ENCODE data around the gene SDCCAG8. TPM values are rescaled to one million over a fixed set of nuclear protein-coding genes. Genes with fewer than 3 reads are reported as not detected.

The SDCCAG8 gene
- total RNA-seq, 1 donor from 2014 or later: 70.4 TPM

DNA sequence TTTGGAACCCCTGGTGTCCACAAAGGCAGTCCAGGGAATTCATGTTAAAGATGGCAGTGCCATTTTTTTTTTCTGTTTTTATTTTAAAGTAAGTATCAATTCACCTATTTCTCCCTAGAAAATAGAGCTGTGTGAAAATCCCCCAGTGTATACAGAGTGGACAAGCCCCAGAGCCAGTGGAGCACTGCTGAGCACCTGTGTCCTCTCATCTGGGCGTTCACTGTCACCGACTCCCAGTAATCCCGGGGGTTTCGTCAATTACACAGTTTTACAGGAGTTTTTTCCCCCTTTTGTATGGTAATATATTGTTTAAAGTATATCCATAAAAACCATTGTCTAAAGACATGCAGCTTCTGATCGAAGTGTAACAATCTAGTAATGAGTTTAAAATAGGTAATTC lies 175.8 kb downstream of the SDCCAG8 start:
- intact Hi-C loops (cut with DNase I): no loop called here
- ATAC-seq: no peak
- DNase-seq (ENCODE audit: low spot score): no peak

DNA sequence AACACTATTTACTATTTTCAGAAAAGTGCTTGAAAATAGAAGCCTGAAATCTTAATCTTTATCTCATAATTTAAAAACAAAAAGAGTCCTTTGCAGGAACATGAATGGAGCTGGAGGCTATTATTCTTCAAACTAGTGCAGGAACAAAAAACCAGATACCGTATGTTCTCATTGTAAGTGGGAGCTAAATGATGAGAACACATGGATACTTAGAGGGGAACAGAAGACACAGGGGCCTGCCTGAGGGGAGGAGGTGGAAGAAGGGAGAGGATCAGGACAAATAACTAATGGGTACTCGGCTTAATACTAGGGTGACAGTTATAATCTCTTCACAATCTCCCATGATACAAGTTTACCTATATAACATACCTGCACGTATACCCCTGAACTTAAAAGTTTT lies 176.3 kb downstream of the SDCCAG8 start:
- no peak for ATAC-seq
- no peak for DNase-seq (ENCODE audit: low spot score)
- intact Hi-C loops (cut with DNase I): no loop called here

DNA sequence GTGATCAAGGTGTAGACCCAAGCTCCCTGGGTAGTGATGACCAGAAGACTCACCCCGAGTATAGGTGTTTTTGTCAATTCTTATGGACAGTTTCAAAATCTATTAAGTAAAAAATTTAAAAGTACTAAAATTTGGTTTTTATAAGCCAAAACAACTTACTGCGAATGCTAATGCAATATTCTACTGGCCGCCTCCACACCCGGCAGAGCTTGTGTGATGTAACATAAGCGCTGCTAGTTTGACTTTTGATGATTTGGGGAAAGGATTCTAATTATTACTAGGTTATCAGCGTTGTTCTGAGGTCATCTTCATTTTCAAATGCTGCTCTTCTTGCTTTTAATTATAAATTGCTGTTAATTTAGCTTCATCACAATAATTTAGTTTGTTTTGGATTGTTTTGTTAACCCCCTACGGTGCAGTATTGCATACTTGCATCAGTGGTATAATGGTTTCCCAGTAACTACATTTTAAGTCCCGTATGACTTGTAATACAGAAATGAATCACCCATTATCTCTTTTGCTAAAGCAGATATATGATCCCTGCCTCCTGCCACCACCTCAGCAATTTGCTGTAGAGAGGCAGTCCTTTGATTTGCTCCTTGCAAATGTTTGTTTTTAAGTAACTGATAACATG lies 178.0 kb downstream of the SDCCAG8 start:
- intact Hi-C loops (cut with DNase I): no loop called here
- no peak for ATAC-seq
- DNase-seq (ENCODE audit: low spot score): no peak

DNA sequence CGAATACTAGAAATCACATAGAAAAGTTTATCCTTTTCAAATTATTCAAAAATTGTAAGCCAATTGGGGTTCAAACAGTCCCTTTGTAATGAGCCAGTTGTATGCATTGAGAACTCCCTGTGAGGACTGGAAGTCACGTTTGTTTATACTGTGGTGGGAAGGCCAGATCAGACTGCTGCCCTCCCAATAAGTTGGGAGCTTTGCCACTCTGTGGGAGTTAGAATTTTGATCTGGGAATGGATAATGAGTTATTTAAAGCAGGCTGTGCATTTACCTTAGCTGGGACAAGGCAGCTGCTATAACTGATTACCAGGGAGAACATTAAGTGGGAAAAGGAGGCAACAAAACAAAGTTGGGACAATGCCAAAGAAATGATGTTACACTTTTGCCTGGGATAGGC lies 178.8 kb downstream of the SDCCAG8 start:
- intact Hi-C loops (cut with DNase I): no loop called here
- DNase-seq (ENCODE audit: low spot score) (no peak), ATAC-seq (no peak)

DNA sequence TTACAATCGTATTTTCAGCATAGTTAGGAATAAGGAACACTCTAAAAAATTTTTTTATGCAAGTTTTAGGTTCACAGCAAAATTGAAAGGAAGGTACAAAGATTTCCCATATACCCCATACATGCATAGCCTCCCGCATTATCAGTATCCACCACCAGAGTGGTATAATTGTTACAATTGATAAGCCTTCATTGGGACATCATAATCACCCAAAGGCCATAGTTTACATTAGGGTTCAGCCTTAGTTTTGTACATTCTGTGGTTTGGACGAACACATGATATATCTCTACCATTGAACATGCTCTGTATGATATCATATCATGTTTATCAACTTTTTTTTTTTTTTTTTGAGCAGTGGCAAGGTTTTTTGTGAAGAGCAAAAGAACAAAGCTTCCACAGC lies 180.0 kb downstream of the SDCCAG8 start:
- DNase-seq (ENCODE audit: low spot score): no peak
- intact Hi-C loops (cut with DNase I): no loop called here
- no peak for ATAC-seq

DNA sequence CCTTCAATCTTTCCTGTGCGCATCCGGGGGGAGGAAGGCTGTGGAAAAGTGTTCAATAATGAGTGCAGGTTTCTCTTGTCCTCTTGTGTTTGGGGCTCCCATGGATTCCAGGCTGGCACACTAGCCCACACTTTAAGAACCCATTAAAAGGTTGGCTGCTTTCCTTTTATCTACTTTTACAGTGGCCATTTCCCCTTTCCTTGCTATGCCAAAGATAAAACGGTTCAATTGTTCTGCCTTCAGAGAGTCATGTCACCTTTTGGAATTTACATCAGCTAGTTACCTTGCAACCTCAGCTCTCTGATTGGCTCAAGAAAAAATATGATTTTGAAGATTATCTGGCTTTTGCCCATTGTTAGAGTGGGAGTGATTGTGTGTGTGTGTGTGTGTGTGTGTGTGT lies 182.3 kb downstream of the SDCCAG8 start:
- intact Hi-C loops (cut with DNase I): no loop called here
- ATAC-seq: no peak
- DNase-seq (ENCODE audit: low spot score): no peak

DNA sequence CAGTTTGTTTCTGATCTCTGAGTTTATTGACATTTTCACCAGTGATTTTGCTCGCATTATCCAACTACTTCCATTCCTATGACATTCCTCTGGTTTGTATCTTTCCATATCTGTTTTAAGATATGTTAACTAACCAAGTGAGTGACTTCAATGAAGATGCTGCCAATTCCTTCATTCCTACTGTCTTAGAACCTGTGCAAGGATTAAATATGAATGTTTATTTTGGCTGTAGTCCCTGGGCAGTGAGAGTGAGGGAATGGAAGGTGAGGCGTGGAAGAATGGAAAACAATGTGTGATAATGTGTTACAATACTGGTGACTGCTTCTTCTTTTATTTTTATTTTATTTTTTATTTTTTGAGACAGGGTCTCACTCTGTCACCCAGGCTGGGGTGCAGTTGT lies 183.0 kb downstream of the SDCCAG8 start:
- DNase-seq (ENCODE audit: low spot score) (no peak), ATAC-seq (no peak)
- intact Hi-C loops (cut with DNase I): no loop called here

DNA sequence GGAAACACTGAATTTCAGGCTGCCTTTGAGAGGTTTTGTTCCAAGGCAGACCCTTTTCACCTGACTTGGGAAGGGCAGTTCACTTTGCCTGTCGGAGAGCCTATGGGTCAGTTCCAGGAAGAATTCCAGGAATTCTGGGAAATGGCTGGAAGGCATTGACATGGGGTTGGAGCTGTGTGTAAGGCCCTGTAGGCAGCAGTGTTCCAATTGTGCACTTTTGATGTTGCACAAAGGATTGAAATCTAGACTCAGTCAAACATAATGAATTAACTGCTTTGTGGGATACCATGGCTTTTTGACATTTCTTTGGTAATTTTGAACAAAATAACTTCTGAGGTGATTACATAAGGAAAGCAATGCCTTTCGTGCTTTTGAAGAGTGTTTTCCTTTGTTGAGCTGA lies 184.6 kb downstream of the SDCCAG8 start:
- intact Hi-C loops (cut with DNase I): no loop called here
- no peak for ATAC-seq
- DNase-seq (ENCODE audit: low spot score): no peak

DNA sequence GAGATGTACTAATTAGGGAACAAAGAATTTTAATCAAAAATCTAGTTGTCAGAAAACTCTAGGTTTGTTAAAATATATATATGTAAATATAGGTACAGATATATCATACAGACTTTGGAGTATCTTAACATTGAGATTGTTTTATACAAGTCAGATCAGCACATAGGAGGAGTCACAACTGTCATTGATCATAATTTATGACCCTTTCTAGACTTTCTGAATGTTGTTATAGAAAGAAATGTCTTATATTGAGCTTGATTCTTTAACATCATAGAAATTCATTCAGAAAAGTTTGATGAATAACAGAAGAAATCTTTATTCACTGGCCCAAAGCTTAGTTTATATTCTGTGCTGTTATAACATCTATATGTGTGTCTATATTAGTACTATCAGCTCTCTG lies 185.8 kb downstream of the SDCCAG8 start:
- intact Hi-C loops (cut with DNase I): no loop called here
- DNase-seq (ENCODE audit: low spot score): no peak
- no peak for ATAC-seq

DNA sequence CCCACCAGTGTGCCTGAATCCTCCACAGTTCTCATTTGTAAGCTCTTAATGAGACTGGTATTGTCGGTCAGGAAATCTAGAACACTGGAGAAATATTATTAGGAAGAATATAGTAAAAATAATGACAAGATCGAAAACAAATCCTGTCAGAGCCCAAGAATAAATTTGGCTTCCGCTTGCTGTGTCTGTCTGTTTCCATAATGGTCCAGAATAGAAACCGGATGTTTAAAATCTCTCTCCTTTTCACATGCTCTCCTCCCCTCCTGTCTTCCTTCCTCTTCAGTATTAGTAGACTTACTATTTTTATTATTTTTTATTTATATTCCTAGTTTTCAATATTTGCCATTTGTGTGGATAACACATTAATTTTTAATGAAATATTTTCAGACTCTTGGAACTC lies 187.7 kb downstream of the SDCCAG8 start:
- intact Hi-C loops (cut with DNase I): no loop called here
- DNase-seq (ENCODE audit: low spot score) (no peak), ATAC-seq (no peak)

DNA sequence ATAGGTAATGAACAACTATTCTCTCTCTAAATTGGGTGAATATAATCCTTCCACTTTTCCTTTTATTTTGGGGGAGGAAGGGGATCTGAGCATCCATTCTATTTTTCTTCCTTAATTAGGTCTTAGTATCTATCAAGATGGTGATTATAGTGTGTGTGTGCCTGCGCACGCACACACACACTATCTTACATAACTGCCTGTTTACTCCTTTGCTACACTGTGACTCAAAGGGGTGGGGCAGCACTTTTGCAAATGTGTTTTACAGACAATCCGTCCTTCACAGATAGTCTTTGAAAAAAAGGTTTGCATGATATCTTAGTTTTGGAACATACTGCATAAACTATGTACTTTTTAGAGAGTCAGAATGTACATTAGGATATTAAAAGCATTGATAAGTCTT lies 191.5 kb downstream of the SDCCAG8 start:
- DNase-seq (ENCODE audit: low spot score): no peak
- intact Hi-C loops (cut with DNase I): no loop called here
- peak; percentile 84 for ATAC-seq

DNA sequence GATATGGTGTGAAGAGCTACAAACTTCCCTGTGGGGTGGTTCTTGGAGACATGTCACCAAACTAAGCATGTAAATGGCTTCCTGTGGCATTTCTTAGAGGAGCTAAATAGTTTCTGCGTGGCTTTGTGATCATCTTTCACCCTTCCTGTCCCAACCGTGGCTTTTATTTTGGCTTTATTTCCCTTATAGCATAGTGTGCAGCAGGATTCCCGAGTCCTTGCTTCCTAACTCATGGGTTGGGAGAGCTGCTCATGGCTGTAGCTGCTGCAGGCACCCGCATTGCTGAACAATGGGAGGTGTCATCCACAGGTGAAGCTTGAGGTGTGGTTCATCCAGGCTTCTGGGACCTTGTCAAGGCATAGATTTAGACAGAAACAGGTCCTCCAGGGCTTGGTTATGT lies 192.0 kb downstream of the SDCCAG8 start:
- intact Hi-C loops (cut with DNase I): no loop called here
- DNase-seq (ENCODE audit: low spot score) (no peak), ATAC-seq (no peak)

DNA sequence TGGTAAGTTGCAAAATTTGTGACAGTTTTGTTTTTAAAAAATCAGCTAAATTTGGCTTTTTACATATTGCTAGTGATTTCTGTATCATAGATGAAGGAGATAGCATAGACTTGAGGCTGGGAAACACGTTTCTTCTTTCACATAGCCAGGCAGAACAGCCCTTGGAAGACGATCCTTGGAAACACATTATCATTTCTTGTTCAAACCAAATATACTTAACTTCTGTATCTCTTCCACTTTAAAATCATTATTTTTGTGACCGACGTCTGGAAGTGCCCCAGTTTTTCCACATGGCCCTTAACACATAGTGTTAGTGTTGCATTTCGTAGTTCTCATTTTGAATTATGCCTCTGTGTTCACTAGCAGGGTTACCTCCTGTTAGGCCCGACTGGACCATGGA lies 193.5 kb downstream of the SDCCAG8 start:
- DNase-seq (ENCODE audit: low spot score) (no peak), ATAC-seq (no peak)
- intact Hi-C loops (cut with DNase I): no loop called here

DNA sequence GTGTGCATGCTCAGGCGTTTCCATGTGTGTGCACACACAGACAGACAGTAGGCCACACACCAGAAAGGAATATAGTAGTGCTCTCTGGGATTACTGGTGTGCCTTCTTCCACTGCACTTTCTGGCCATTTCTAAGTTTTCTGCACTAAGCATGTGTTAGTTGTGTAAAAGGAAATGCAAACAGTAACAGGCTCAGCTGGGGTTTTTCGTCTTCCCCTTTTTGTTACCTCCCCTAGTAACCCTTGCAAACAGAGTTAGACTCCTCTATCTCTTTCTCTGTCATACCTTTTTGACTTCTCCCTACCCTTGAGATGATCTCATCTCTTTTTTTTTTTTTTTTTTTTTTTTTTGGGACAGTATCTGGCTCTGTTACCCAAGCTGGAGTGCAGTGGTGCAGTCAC lies 196.3 kb downstream of the SDCCAG8 start:
- DNase-seq (ENCODE audit: low spot score) (no peak), ATAC-seq (no peak)
- intact Hi-C loops (cut with DNase I): no loop called here

DNA sequence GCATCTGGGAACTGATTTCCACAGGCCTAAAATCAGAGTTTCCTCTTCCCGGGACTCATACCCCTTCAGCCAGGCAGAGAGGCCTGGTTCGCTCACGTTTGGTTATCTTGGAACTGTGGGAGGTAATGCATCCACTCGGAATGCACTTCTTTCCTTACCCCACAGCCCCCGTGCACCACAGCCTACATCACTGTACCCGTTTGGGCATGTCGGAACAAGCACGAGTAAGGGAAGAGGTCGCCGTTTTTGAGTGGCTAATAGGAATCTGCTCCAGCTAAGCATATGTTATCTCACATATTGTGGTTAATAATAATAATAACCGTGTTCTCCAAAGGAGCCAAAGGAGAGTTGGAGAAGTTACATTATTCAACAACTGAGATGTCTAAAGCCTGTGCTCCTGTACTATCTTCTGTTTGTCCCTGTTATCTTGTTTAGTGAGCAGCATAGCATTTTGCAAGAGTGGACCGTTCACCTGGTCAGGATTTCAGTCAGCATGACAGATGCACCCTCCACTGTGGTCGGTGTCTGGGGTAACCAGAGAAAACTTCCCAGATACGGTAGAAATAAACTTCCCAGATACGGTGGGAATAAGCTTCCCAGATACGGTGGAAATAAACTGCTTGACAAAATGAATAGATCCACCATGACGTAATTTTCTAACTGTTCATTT lies 198.6 kb downstream of the SDCCAG8 start:
- intact Hi-C loops (cut with DNase I): no loop called here
- no peak for ATAC-seq
- no peak for DNase-seq (ENCODE audit: low spot score)

DNA sequence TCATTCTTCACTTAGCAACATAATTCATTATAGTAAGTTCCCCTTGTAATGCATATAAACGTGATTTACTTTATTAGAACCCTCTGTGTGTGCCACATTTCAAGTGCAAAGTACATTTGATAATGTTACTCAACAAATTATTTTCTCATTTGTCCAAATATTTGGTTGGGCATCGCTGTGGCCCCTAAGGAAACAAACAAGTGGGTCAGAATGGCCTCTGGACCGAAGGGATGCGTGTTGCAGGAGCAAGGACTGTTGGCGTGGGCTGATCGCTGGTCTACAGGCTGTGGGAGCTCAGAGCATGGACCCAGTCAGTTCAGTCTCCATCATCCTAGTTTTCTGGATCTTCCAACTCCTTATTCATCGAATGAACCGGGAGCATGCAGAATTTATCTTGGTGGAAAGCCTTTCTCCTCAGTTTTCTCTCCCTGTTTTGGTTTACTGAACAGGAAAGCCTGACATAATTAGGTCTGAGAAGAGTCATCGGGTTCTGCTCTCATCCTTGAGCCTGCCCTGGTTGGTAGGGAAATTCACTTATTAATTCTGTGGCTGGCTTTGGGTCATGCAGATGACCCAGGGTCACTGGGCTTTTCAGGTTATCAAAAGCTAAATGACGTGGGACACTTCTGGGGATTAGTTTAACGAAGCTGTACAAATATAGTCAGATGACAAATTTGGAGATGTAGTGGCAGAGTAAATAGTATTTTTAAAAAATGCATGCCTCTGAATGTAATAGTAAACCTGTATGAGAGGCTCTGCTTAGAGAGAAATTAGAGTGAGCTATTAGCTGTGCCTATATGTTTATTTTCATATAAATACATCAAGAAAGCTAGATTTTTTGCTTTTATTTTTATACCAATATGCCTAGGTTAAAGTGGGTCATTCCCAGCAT lies 200.2 kb downstream of the SDCCAG8 start:
- ATAC-seq: no peak
- intact Hi-C loops (cut with DNase I): no loop called here
- DNase-seq (ENCODE audit: low spot score): no peak

DNA sequence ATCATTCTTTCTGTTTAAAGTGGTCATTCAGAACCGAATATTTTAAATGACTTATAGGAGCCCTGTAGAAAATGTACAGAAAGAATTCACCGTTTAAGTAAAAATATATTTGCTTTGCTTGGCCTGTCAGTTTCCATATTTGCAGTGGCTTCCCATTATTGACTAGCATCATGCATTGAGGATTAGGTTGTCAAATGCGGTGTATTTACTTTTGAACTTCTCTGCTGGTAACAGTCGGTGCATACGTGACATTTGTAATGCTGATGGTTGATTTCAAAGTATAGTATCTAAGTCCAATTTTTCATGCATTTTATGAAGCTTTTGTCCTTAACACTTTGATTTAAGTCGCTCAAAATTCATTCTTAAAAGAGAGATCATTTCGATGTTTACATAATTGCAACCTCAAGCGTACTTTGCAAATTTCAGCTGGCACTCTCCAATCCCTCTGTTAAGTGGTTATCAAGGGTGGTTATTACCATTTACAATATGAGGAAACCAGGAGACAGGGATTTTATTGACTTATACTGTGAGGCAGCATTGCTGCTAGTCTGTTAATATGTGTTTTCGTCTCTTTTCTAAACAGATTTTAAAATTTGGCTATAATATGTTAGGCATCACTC lies 201.6 kb downstream of the SDCCAG8 start:
- DNase-seq (ENCODE audit: low spot score) (no peak), ATAC-seq (no peak)
- intact Hi-C loops (cut with DNase I): no loop called here

DNA sequence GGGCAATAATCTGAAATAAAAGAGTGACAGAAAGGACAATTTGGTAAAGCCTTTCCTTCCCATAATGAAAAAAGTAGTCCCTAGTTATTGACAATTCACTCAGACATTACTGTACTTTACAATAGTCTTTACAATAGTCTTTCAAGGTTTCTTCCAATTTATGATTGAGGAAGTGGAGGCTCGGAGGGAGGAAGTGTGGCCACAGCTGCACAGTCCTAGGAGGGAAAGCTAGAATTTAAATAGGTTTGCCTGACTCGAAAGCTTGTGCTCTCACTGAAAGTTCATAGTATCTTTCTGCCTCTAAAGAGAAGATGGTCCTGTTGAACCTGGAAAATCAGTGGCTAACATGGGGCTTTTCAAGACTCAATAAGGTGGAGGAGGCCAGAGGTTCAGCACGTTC lies 203.2 kb downstream of the SDCCAG8 start:
- DNase-seq (ENCODE audit: low spot score) (no peak), ATAC-seq (no peak)
- intact Hi-C loops (cut with DNase I): no loop called here

DNA sequence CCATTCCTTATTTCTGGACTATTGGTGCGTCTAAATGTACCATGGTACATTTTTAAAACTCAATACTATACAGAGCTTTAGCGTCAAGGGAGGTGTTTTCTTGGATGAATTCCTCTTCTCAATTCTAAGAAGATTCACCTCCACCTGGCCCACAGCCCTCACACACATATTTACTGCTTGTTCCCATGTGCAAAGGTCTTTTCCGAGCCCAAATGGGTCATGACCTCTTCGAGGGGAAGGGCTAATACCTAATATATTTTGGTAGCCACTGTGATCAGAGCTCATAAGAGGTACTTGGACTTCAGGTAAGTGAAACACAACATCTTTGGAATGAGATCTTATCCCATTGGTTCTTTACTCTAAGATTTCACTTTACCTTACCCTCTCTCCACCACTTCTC lies 205.9 kb downstream of the SDCCAG8 start:
- DNase-seq (ENCODE audit: low spot score) (no peak), ATAC-seq (no peak)
- intact Hi-C loops (cut with DNase I): no loop called here

Data from sciatic nerve (tissue), 2 donors.